Right atrium auricular region (tissue), 2 donors: ENCODE measurements around the gene MPHOSPH9. TPM values are rescaled to one million over a fixed set of nuclear protein-coding genes. Genes with fewer than 3 reads are reported as not detected.

Source experiments
- DNase-seq: peaks from one replicate; pipeline ENCODE4 v3.0.0-alpha.2; 2019; ENCODE audit warnings: low spot score
- H3K27ac ChIP-seq, 2 donors: fragments of 200-600 bp; sonication (generic); 1 replicate in 1 of 2; 2 replicates in 1 of 2; pipeline ENCODE4 v1.5.1; 2016 to 2019
- H3K27me3 ChIP-seq, 2 donors: fragments of 200-600 bp; sonication (generic); one replicate each; pipeline versions ENCODE4 v1.5.1 to v1.6.0; 2017 to 2019
- H3K36me3 ChIP-seq: fragments of 200-600 bp; sonication (generic); one replicate; pipeline ENCODE4 v1.5.1; 2016
- H3K4me1 ChIP-seq, 2 donors: fragments of 200-600 bp; sonication (generic); one replicate each; pipeline versions ENCODE4 v1.5.1 to v1.6.0; 2017 to 2019
- H3K4me3 ChIP-seq, 2 donors: fragments of 200-600 bp; sonication (generic); 1 replicate in 1 of 2; 2 replicates in 1 of 2; pipeline ENCODE4 v1.5.1; 2017 to 2019; ENCODE audit warnings: mild to moderate bottlenecking in 1 of 2, moderate library complexity in 1 of 2
- H3K9me3 ChIP-seq, 2 donors: fragments of 200-600 bp; sonication (generic); one replicate each; pipeline ENCODE4 v1.5.1; 2019
- total RNA-seq, 2 donors: library from RNA; depleted of rRNA; stranded (reverse); fragments of >200 nt; gene quantifications; one replicate each; pipeline ENCODE4 v1.1.0, GENCODE V29; 2016
- TF ChIP-seq, protein P1 (sequence below), 2 donors: fragments of 200-600 bp; sonication (generic); IDR thresholded peaks; one replicate each; pipeline ENCODE4 v1.5.1; 2019; ENCODE audit warnings: antibody characterized with exemption in 2 of 2

The MPHOSPH9 gene
- total RNA-seq, 2 donors from 2014 or later, result 21.0 to 33.7 TPM

DNA sequence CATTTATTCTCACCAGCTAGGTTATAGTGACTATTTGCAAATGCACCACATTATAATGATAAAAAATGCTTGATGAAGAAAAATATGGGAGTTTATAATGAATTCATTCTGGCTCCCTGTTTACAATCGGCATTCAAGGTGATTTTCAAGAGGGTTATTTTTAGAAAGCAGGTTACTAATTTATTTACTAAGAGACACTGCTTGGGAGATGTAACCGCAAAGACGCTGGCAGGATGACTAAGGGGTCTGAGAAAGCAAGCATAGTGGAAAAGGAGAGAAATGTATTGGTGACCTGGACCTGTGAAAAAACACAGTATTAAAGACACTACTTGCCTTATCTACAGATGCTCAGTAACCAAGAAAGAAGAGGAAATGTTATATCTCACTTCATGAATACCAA lies 68.7 kb downstream of the MPHOSPH9 start:
- TF ChIP-seq, protein P1, sequence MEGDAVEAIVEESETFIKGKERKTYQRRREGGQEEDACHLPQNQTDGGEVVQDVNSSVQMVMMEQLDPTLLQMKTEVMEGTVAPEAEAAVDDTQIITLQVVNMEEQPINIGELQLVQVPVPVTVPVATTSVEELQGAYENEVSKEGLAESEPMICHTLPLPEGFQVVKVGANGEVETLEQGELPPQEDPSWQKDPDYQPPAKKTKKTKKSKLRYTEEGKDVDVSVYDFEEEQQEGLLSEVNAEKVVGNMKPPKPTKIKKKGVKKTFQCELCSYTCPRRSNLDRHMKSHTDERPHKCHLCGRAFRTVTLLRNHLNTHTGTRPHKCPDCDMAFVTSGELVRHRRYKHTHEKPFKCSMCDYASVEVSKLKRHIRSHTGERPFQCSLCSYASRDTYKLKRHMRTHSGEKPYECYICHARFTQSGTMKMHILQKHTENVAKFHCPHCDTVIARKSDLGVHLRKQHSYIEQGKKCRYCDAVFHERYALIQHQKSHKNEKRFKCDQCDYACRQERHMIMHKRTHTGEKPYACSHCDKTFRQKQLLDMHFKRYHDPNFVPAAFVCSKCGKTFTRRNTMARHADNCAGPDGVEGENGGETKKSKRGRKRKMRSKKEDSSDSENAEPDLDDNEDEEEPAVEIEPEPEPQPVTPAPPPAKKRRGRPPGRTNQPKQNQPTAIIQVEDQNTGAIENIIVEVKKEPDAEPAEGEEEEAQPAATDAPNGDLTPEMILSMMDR (IDR thresholded peaks at IDR 0.05), result no peak
- Histone ChIP-seq H3K27me3 (no peaks in the 10 kb centered on the region), H3K4me1 (no peaks in the 10 kb centered on the region), H3K4me3 (no peak overlapping the region), H3K9me3 (no peaks in the 10 kb centered on the region), H3K27ac (no peak overlapping the region), H3K36me3 (peaks cover 28% of the 10 kb centered on the region)
- no peak for DNase-seq

DNA sequence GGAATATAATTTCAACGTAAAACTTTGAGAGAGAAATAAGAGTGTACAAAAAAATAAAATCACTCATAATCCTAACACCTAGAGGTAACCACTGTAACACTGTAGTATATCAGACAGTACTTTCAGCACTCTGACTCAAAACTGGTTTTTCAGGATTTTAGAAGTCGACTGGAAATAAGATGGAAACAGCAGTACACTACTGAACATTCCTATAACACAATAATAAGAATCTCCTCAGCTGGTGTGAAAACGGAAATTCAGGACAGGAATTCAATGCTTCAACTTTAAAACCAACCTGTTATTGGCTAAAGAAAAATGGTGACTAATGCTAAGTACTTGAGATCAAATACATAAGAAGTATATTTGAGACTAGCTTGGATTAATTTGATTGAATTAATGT lies 69.7 kb downstream of the MPHOSPH9 start:
- peaks cover 28% of the 10 kb centered on the region for H3K36me3 ChIP-seq
- no peak overlapping the region for H3K27ac ChIP-seq
- no peak for DNase-seq
- H3K9me3 ChIP-seq, result no peaks in the 10 kb centered on the region
- TF ChIP-seq, protein P1 (IDR thresholded peaks at IDR 0.05), result no peak
- no peaks in the 10 kb centered on the region for H3K4me1 ChIP-seq
- H3K27me3 ChIP-seq, result no peaks in the 10 kb centered on the region
- no peak overlapping the region for H3K4me3 ChIP-seq

DNA sequence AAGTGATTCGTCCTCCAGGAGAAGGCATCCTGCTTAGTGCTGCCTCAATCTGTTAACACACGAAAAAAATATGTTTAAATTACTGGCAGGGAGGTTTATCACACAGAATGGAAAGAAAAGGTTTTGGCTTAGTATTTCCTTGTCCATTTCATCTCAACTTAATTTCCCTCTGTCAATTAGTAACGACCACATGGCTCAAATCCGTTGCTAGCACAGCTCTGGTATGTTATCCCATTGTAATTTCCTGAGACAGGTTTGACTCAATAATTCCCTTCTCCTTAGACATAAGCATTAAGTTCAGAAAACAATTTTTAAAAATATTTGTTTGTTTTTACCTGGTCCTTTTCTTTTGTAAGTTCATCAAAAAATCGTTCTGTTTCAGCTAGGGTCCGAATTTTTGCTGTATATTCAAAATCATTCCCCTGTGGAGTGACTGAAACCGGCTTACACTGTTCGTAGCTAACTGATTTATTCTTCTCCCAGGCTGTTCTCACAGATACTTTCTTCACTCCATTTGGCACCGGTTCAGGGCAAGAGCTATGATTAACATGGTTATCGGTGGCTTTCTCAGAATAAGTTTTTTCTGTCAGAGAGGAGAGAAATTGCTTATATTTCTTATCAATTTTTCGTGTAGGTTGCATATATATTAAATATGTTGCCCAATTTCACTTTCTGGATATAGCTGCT lies 72.0 kb downstream of the MPHOSPH9 start:
- Histone ChIP-seq H3K27ac (no peak overlapping the region), H3K27me3 (no peaks in the 10 kb centered on the region), H3K9me3 (no peaks in the 10 kb centered on the region), H3K36me3 (peaks cover 21% of the 10 kb centered on the region), H3K4me3 (no peak overlapping the region), H3K4me1 (no peaks in the 10 kb centered on the region)
- TF ChIP-seq, protein P1 (IDR thresholded peaks at IDR 0.05), result no peak
- no peak for DNase-seq

DNA sequence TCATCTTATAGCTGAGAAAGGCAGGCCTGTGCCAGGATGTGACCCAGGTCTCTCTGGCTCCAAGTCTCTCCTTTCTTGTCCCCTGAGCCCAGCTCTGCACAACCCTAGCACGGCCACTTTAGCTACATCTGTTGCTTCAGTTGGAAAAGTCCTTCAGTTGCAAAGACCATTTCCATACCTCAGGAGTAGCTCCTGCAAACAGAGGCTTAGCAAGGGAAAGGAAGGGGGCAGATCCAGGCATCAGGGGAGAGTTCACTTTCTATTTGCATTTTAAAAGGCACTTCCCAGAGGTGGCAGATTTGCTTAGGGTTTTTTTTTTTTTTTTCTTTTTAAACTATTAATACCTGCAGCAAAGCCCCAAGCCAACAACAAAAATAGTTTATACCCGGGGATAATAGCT lies 79.0 kb downstream of the MPHOSPH9 start:
- no peak for DNase-seq
- no peak overlapping the region for H3K27ac ChIP-seq
- H3K4me1 ChIP-seq, result peaks cover 0 to 22% of the 10 kb centered on the region in 2 donors
- TF ChIP-seq, protein P1 (IDR thresholded peaks at IDR 0.05), result no peak
- no peaks in the 10 kb centered on the region for H3K27me3 ChIP-seq
- H3K9me3 ChIP-seq, result no peaks in the 10 kb centered on the region
- H3K36me3 ChIP-seq, result no peaks in the 10 kb centered on the region
- H3K4me3 ChIP-seq, result no peak overlapping the region

DNA sequence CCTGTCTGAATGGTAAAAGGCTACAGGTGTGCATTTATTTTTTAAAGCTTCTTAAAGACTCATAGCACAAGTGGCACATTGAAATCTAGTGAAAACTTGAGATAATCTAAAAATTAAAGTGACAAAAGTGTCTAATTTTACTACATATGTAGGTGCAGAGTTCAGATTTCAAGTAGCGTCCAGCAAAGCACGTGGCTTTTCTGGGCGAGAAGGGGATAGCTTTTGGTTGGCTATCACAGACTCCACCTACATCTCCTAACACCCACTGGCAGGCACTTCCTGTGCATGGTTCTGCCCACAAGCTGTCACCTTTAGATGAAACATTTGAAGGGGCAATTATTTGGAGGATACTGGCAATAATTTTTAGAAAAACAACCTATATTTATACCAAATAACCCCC lies 80.1 kb downstream of the MPHOSPH9 start:
- Histone ChIP-seq H3K36me3 (no peaks in the 10 kb centered on the region), H3K27me3 (no peaks in the 10 kb centered on the region), H3K4me1 (peaks cover 0 to 31% of the 10 kb centered on the region in 2 donors), H3K9me3 (no peaks in the 10 kb centered on the region), H3K27ac (no peak overlapping the region), H3K4me3 (no peak overlapping the region)
- TF ChIP-seq, protein P1 (IDR thresholded peaks at IDR 0.05), result no peak
- DNase-seq, result no peak
